ENCODE data around the gene NKD1.

NKD1 gene

DNA sequence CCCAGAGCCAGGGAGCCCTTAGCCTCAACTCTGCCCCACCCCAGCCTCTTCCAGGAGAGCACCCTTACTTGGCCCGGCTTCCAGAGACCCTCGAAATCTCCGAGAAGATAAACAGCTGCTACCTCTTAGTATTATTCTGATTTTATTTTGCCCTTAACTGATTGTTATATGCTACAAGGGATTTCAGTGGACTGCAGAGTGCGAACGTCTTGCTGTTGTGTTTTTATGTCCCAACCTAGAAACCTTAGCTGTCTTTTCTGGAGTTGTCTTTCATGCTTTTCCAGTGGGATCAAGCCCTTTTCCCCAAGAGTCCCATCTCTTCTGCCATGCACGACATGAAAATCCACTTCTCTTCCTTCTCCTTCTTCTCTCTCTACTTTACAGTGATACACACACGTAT lies 85.9 kb downstream of the NKD1 start:
- DNase-seq = no peak

DNA sequence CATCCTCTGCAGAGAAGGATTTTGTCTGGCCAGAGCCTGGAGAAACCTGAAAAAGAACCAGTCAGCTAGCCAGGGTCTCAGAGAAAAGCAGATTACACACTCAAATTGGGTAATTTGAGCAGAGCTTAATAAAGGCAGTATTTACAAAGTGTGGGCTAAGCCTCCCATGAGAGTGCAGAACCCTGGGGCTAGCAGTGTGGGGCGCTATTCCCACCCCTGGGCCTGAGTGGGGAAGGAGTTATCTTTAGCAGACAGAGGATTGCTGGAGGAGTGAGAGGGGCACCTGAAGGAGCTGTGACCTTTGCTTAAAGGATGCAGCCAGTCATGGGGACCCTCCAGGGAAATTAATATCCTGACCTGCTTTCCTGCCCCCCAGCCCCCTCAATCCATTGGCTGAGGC lies 86.8 kb downstream of the NKD1 start:
- no peak for DNase-seq

DNA sequence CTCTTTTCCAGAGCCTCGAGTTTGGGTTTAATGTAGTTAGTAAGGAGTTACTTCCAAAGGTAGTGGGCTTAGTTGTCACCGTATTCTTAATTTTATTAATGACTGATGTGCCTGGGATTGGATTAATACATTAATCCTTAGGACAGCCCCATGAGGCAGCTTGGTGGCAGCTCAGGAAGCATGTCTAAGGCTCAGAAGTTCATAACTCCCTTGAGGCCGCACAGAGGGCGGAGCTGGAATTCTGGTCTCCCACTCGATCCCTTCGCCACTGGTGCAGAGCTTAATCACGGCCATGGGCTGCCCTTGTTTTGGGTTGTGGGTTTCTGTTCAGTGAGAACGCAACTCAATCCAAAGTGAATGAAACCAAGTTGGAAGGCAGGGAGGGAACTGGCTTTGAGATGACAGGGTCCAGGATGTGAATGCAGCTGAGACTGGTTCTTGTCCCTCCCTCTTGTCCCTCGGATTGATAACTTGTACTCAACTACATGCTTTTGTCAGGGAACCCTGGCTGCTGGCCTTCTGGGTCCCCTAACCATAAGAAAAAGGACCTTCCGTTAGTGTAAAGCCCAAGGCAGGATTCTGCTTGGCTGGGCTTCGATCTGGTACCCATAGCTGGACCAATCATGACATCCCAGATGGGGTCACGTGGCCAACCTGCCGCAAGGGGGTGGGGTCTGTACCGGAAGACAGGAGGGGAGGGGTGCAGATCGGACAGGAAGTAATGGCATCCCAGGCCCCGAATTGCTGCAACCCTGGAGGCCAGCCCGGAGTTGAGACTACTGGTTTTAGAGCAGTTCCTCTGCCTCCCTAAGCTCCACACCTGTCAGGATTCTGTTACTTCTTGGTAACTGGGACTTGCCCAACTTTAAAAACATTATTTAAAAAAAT lies 87.6 kb downstream of the NKD1 start:
- no peak for DNase-seq

DNA sequence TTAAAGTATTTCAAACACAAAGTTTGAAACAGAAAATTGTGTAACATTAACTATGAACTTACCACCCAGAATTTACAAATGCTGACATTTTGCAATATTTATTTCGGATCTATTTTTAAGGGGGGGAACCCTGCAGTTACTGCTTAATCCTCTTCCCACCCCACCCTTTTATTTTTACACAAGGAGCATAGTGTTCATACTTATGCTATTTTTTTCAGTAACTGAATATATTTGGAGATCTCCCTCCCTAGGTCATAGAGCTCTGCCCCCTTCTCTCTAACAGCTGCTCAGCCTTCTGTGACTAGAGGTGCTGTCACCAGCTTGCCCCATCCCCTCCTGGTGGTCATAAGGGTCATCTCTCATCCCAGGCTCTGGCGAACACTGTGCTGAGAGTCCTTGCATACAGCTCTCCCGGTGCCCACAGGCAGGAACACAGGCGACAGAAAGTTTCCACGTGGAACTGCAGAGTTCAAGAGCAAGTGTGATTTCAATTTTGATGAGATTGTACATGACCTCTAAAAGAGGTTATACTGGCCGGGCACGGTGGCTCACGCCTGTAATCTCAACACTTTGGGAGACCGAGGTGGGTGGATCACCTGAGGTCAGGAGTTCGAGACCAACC lies 88.7 kb downstream of the NKD1 start:
- no peak for DNase-seq

DNA sequence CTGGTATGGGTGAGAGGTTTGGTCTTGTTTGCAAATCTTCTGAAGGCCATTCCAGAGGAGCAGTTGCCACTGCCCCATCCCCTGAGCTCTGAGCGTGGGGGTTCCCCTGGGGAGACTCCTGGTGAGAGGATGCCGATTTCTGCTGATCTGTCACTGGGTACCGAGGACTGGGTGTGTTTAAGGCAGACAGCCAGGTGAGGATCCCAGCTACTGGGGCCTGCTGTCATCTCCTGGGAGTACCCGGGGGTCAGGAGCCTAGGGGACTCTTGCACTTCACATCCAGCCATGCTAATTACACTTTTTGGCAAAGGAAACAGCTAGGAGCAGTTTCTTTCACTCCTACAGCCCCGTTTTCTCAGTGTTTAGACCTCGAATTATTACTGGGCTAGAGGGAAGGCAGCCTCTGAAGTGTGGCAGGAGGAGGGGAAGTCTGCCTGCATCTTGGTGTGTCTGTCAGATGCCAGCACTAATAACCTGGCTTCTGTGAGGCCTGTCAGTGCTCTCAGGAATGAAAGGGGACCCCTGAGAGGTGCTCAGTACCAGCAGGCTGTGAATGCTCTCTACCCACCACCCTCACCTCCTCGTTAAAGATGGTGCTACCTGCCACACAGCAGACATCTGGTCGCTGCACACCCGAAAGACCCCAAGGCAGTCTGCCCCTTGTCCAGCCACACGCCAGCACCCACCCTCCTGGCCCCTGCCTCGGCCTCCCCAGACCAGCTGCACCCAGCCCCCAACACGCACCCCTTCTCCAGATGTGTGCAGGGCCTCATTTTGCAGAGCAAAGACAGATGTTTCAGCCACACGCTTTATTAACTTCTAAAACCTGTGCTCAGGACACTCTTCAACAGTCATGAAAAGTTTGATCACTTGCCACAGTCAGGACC lies 89.8 kb downstream of the NKD1 start:
- DNase-seq = no peak

DNA sequence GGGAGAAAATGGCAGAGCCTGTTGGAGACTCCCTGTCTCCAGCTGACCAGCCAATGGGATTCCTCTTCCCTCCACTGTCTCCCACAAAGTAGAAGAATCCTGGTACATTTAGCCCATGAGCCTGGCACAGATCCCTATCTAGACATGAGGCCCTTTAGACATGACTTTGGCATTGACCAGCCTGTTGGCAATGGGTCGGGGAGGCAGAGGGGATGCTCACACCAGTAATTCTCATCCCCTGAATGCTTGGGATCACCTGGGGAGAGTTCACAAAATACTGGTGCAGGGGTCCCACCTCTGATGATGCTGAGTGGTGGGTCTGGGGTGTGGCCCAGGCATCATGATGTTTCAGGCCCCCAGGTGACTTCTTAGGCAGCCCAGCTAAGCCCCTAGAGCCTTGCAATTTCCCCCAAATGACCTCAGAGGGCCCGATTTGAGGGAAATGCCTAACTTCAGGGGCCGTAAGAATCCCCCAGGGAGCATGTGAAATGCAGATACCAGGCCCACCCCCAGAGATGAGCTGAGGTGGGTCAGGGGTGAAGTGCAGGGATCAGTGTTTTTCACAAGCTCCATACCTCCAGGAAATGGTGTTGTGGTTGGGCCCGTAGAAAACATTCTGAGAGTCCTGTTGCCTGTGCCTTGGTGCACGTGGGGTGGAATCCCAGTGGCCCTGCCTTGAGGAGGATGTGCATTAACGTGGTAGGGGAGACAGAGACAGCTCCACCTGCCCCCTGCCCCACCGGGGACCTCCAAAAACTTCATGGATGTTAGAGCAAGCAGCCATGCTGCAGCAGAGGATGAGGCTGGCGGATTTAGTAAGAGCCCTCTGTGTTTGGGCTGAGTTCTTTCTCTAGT lies 90.8 kb downstream of the NKD1 start:
- DNase-seq = no peak

DNA sequence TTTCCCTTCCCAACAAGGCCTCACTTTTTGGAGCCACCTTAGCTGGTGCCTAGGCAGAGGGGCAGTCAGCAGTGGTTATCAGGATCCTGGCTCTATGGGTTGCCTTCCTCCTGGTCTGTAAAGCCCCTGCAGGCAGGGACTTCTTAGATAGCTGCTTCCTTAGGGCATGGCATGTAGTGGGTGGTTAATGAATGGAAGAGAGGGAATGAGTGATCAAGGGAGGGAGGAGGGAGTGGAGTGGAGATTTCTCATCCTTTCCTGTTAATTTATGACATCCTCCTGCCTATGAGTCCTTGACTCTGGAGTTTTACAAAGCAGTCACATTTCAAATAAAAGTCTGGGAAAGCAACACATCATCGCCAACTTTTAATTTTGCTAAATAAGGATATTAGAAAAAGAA lies 92.2 kb downstream of the NKD1 start:
- no peak for DNase-seq

DNA sequence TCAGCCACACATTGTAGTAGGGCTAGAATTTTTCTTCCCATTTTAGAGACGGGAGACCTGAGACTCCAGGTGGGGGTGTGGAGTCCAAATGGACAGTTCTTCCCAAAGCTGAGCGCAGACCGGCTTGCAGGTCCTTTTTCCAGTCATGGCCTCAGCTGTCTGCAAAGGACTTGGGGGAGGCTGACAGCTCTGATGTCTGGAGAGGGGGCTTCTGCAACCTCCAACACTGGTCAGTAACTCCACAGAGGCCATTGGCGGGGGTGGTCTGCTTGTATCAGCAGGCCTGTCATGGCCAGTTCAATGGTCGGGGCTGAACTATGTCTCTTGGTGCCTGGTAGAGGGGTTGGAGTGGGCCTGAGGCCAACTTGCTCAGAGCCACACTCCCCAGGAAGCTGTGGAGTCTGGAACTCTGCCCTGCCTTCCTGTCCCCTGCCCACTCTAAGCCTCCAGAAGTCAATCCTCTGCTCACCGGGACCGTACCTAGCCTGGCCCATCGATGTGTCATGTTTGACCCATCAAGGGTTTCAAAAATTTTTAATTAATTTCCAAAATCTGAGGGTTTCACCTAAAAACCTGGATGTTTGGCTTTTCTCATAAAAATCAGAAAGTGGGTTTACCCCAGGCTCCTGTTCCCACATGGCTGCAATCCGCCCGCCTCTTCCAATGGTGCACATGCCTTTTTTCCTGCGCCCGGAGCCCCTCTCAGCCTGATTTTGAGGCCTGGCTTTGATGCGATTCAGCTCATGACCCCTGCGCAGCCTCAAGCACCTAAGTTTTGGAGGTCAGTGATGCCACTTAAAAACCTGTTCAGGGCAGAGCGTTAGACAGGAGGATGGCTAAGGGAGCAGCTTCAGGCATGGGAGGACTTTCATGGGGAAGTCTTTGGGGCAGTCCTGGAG lies 93.0 kb downstream of the NKD1 start:
- DNase-seq = no peak

DNA sequence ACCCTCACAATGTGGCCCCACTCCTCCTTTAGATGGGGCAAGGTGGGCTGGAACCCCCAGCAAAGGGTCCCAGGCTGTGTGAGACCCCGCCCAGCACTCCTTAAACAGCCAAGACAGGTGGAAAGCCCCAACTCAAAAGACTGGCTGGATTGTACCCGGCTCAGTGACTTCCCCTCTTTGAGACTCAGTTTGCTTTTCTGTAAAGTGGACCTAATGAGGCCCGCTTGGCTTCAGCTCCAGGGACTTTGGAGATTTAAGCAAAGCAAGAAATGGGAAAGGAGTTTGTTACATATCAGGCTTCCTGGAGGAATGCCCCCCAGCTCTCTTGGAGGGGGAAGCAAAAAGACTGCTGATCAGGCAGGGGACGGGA lies 93.6 kb downstream of the NKD1 start:
- DNase-seq = no peak

DNA sequence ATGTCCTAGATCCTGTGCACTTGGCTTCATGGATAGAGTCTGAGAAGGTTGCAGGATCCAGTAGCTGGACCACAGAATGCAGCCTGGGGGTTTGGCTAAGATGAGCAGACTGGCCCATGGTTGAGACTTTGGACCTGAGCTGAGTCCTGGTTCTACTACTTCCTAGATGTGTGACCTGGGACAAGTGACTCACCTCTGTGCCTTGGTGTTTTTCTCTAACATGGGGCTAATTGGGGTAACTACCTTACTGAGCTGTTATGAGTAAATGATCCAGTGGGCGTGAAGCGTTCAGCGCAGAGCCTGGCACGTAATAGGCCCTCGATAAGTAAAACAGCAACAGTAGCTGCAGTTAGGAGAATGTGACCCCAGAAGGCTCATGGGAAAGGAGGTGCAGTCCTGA lies 94.2 kb downstream of the NKD1 start:
- DNase-seq = no peak

DNA sequence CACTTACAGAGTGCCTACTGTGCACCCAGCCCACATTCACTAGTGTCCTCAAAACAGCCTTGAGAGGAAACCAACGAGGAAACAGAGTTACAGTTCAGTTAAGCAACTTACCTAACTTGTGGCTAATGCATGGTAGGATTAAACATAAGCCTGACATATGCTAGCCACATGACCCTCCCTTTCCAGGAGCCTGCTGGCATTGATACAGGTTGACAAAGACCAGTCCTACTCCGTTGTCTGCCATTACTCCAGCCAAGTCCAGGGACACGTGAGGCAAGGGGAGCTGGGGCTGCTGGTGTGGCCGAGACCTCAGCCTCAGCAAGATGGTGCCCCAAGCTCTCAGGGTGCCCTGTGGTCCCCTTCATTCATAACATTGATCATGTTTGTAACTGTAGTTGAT lies 95.0 kb downstream of the NKD1 start:
- no peak for DNase-seq

DNA sequence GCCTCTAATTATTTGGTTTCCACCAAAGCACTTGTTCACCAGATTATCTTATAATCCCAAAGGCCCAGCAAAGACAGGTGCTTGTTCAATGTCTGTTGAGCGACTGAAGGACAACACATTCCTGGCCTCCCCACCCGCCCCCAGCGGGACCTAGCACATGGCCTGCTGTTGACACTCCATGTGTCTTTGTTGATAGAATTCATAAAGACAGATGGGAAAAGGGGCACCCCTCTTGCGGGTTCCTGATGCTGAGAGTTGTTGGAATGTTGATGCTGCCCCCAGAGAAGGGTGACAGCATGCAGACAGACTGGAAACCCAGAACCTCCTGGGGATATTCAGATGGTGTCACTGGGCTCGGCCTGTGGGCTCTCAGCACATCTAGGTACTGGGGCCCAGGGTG lies 96.0 kb downstream of the NKD1 start:
- DNase-seq = no peak

DNA sequence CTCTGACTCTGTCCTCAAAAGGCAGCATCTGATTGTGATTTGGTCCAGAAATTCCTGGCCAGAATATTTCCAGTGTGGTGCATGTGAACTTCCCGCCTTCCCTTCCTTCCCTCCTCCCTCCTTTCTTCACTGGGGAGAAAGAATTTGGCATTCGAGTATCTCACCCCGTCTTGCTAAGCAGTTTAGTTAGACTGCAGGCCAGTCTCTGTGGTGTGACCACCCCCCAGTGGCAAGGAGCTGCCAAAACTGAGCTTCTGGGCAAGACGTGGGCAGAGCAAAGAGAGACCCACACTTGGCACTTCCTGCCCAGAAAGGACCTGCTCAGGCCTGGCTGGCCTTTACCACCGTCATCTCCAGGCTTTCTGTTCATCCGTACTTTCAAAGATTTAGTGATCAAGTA lies 96.5 kb downstream of the NKD1 start:
- no peak for DNase-seq

DNA sequence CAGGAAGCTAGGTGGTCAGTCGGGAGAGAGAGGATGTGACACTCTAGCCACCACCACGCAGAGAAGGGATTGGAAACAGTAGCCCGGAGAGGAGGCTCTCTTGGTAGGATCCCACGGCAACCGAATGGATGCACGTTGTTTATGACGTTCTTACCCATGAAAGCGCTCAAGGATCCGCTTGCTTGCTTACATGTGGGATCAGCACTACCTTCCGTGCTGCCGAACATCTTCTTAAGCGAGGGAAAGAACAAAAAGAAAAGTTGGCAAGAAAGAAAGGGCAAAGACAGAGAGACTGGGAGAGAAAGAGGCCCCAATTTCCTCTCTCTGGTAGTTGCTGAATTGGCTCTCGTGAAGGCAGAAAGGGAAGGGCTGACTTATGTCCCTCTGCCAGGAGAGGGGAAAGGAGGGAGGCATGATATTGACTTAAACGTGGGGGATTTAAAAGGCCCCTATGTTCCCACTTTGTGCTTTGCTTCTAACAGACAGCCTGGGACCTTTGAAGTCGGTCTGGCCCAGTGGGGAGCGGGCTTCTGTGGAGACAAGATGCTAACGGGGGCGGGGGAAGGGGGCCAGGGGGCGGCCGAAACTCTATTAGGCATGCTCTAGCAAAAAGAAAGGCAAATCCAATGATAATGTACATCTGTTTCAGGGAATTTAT lies 97.5 kb downstream of the NKD1 start:
- DNase-seq = no peak

DNA sequence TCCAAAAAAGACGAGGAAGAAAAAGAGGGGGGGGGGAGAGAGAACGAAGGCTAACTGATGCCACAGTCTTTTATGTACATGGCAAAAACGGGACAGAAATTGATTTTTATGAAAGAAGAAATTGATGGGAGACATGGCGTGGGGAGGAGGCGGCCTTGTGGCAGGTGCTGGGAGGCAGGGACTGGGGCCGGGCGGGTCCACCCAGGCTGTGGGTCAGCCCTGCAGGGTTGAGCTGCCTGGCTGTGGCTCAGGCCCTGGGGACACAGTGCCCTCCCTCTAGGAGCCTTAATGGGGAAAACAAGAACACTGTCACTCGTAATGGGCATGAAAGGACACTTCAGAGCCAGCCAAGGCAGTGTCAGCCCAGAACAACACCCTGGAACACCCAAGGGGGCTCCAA lies 98.1 kb downstream of the NKD1 start:
- no peak for DNase-seq

DNA sequence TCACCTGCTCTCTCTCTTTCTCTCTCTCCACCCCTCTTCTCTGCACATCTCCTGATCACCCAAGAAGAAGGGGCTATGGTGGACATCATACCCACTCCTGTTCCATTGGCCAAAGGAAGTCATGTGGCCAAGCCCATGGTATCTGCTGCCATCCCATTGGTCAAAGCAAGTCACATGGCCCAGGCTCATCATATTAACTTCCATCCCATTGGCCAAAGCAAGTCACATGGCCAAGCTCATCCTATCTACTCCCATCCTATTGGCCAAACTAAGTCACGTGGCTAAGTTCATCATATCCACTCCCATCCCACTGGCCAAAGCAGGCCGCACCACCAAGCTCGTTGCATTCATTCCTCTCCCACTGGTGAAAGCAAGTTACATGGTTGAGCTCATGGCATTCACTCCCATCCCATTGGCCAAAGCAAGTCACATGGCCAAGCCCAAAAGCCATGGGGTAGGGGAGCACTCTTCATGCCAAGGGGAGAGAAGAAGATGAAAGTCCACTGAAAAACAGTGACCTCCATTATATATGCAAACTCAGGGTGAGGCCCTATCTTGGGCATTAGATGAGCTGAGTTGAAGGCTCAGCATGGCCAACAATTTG lies 103.7 kb downstream of the NKD1 start:
- DNase-seq = no peak

DNA sequence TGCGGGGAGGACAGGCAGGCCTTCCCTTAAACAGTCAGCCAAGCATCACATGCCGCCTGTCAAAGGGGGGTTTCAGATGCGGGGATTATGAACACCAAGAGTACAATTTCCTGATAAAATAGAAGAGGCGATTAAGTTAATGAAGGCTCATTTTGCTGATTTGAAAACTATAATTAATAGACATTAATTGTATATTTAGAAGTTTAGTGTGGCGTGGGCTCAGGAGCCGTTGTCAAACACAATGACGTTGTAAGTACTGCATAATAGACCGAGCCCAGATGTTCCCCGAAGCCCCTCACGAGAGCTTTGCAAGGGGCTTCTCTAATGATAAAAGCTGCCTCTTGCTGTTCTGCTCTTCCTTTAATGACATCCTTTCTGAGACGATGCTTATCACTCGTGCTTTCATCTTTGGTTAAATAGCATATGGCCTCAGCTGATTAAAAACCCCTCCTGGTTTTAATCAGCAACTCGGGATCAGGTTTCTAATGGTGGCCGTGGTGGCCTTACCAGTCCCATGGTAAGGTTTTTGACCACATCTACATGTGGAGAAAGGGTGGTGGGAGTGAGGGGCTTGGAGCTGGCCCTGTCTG lies 104.7 kb downstream of the NKD1 start:
- no peak for DNase-seq

DNA sequence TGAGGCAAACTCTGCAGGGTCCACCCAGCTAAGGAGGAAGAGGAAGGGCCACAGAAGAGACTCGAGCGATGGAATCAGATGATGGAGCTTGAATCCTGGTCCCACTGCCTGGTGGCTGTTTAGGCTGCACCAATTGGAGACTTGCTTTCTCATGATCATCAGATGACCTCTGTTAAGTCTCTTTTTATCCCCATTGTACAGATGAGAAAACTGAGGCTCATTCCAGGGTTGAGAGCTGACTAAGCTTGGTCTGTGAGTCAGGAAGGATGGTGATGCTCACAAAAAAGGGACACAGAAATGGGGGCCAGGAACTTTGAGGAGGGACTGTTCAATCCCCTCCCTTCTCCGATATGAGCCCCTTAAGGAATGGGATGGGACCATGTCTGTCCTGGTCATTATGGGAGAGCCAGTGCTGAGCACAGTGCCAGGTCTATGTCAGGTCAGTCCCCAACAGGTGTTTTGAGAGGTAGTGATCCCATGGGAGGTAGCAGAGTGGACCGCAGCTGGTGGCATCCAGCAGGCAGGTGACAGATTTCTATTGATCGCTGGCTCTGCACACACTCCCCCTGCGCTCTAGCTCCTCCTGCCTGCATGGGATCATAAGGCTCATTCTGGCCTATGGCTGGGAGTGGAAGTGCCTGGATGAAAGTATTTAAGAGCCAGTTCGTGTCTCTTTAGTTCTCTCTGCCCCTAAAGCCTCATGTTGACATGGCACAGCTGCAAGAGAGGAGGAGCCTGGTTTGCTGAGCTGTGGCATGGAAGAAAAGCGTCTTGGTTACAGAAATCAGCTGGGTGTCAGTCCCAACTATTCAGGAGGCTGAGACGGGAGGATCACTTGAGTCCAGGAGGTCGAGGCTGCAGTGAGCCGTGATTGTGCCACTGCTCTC lies 105.7 kb downstream of the NKD1 start:
- no peak for DNase-seq

DNA sequence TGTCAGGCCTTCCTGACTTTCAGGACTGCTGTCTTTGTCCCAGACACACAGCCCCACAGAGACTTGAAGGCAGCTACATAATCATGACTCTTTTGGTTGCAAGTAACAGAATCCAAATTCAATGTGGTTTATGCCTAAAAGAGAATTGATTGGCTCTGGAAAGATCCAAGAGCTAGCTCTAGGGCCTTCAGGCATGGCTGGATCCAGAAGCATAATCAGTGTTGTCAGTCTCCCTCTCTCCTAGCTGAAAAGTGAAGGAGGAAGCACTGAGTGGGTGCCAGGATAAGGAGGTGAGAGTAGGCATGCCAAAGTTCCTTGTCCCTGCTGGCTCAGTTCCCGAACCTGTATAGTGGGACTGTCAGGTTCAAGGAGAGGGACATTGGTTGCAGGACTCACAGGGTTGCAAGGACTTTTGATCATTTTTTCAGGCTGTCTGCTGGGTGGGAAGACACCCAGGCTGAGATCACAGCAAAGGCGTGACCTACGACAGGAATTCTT lies 107.4 kb downstream of the NKD1 start:
- no peak for DNase-seq

Measured in retina (tissue), 1 donor.